HG03108 (cell line): ENCODE measurements around the gene CHRDL2.

Source experiments
- ATAC-seq: cut with Tn5 transposase; IDR thresholded peaks from one replicate; pipeline ENCODE4 v1.9.1; 2021; ENCODE audit warnings: moderate library complexity; ENCODE audit not compliant: unreplicated experiment

Gene CHRDL2

GRCh38 chr11:74749127-74749964 is 18.1 kb upstream of the CHRDL2 start:
- peak; percentile 35 for ATAC-seq

GRCh38 chr11:74748211-74749126 is 17.2 kb upstream of the CHRDL2 start, which contains the start of gene RNF169:
TSS of gene RNF169 (plus strand) at chr11:74748849. CDS start at chr11:74748881, 32 bp downstream.
- peak; percentile 97 for ATAC-seq

- ATAC-seq: no peak
Observed at GRCh38 chr11:74746868-74747267, 15.6 kb upstream of the CHRDL2 start.

DNA sequence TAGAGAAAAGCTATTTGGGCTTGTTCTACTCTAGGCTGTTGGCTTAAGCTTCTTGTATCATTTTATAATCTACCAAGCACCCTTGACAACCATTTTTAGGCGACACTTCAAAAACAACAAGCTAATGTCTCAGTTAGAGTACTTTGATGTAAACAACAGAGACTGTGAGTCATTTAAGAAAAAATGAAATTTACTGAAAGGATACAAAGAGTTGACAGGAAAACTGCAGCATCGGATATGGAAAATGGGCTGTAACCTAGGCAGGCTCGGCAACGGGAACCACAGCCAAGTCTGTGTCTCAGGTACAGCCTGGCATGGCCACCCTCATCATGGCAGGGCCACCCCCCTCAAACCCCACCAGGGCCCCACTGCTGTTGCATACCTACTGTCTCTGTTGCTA is 13.1 kb upstream of the CHRDL2 start:
- no peak for ATAC-seq

DNA sequence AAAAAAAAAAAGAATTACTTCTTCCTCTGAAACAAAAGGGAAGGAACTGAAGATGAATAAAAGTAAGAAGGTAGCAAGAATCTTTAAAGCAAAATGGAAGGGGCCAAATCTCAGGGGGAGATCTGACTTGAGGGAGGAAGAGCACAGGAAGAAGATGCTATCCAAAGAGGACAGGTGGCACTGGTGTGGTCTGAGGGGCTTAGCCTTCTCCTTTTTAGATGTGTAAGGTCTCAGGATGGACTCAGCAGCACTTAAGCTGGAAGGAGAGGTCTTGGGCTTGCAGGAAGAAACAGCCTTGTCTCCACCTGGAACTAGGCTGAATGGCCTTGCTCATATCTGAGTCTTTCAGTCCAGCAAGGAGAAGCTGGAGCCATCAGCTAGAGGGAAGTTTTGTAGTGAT is 12.4 kb upstream of the CHRDL2 start:
- ATAC-seq: no peak

DNA sequence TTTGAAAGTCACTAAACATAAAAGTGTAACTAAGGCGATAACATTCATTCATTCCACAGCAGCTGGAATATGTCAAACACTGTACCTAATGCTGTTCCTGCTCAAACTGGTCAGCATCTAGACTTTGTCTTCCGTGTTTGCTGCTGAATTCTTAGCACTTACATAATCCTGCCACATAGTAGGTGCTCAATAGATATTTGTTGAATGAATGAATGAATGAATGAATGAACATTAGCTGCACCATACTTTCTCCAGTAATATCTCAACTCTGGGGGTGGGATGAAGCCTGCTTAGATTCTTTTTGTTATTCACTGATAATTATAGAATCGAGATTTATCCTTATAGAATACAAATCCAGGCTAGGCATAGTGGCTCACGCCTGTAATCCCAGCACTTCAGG is 10.8 kb upstream of the CHRDL2 start:
- ATAC-seq: no peak

- no peak for ATAC-seq
Observed at GRCh38 chr11:74739546-74740270, 8.5 kb upstream of the CHRDL2 start.

GRCh38 chr11:74736031-74736430 is 4.8 kb upstream of the CHRDL2 start:
- no peak for ATAC-seq

- no peak for ATAC-seq
Observed at GRCh38 chr11:74735365-74735928, 4.2 kb upstream of the CHRDL2 start.

DNA sequence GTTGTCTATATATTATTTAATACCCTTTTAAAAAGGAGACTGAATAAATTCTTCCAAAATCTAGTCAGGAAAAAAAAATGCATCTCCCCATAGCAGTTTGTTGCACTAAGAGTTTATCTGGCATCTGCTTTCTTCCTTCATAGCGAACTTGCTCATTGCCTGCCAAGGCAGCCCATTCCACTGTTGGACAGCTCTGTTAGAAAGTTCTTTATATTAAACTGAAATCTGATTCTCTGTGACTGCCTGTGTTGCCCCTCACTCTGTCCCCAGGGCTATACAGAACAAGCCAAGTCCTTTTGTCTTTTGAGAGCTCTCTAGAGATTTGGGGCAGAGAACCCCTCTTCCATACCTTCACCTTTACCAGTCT is 3.3 kb upstream of the CHRDL2 start:
- no peak for ATAC-seq

DNA sequence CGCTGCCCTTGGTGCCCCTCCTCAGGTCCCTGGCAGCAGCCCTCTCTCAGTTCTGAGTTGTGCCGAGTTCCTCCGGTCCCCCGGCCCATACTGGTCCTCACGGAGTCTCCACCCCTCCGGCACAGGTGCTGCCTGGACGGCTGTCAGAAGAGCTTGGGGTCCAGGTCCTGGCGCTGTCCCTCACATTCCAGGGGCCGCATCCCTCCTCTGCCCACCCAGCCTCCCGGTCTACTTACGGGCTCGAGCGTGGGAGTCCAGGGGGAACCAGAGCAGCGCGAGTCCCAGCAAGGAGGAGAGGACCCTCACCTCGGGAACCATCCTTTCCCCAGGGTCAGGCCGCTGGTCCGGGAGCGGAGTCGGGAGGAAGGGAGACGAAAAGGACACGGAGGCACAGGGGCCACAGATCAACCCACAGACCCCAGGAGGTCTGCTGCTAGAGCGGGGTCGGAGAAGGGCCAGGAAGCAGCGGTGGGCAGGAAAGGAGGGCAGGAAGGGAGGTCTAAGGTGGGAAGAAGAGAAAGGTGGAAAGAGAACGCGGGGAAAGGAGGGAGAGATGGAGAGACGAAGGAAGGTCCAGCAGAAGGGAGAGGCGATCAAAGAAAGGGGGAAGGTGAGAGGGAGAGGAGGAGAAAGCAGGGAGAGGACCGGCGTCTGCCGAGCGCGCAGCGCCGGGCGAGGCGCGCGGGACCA is 510 bp downstream of the CHRDL2 start:
- no peak for ATAC-seq

GRCh38 chr11:74729397-74729796 is 1.8 kb downstream of the CHRDL2 start:
- no peak for ATAC-seq

- ATAC-seq: peak; percentile 84
Observed at GRCh38 chr11:74726547-74727182, 4.6 kb downstream of the CHRDL2 start.

GRCh38 chr11:74725701-74726100 is 5.5 kb downstream of the CHRDL2 start:
- ATAC-seq: no peak

- ATAC-seq: no peak
Observed at GRCh38 chr11:74723511-74723910, 7.7 kb downstream of the CHRDL2 start.

- no peak for ATAC-seq
Observed at GRCh38 chr11:74721479-74721835, 9.8 kb downstream of the CHRDL2 start.

GRCh38 chr11:74720596-74721478 is 10.4 kb downstream of the CHRDL2 start:
- no peak for ATAC-seq

GRCh38 chr11:74719011-74719410 is 12.2 kb downstream of the CHRDL2 start:
- no peak for ATAC-seq
